H7 (cell line): Measurements from ENCODE around the gene CNTROB. TPM values are rescaled to one million over a fixed set of nuclear protein-coding genes. Genes with fewer than 3 reads are reported as not detected.
A peak's percentile ranks its signal among the peaks of the same experiment; 100 is the strongest.

Experiments
- DNase-seq: peaks from one replicate; pipeline ENCODE4 v3.0.0; 2012
- H3K27me3 ChIP-seq: 2 replicates; pipeline ENCODE4 v1.6.0; 2011; ENCODE audit warnings: mild to moderate bottlenecking, low read length; ENCODE audit not compliant: control insufficient read depth, insufficient read depth
- H3K36me3 ChIP-seq: replicated peaks from 2 replicates; pipeline ENCODE4 v1.5.1; 2011; ENCODE audit warnings: low read length; ENCODE audit not compliant: control insufficient read depth, insufficient read depth
- H3K4me3 ChIP-seq: 2 replicates; pipeline ENCODE4 v1.5.1; 2011; ENCODE audit warnings: low read depth, mild to moderate bottlenecking, control low read depth, low read length, moderate library complexity; ENCODE audit not compliant: insufficient read depth
- total RNA-seq: library from RNA; depleted of rRNA; stranded (reverse); fragments of >200 nt; shearing (Covaris generic); gene quantifications from 2 replicates; pipeline ENCODE4 v1.2.3, GENCODE V29; 2014

CNTROB gene
- total RNA-seq, 1 experiment from 2014 or later, result 5.5 TPM

DNA sequence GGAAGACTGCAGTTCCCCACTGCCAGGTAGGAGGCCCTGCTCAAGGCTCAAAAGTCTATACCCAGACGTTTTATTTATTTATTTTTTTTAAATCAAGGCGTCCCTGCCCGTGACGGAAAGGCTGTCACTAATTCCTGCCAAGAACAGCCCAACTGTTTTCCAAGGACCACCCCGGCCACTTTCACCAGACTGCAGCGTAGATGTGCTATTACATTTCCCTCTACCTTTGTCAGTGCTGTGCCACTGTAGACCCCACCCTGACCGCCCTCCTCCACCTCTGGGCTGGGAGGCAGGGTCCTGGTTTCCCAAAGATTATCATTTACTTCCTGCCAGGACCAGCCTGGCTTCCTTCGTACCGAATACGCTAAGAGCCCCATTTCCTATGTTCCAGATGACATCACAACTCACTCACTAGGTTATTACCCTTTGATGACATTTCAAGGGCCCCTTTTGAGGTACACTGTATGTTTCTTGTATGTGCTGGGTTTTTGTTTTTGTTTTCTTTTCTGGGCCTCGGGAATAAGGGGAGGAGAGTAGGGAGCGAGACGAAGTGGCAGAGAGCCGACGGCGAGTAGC, 9.6 kb upstream of the CNTROB start:
- H3K4me3 ChIP-seq, result peak overlapping the region; percentile 42
- no peaks in the 10 kb centered on the region for H3K36me3 ChIP-seq
- peaks cover 77% of the 10 kb centered on the region for H3K27me3 ChIP-seq
- DNase-seq, result no peak

GRCh38 chr17:7922845-7923628, 9.0 kb upstream of the CNTROB start:
- H3K27me3 ChIP-seq, result peaks cover 80% of the 10 kb centered on the region
- DNase-seq, result peak; percentile 93
- H3K36me3 ChIP-seq, result no peaks in the 10 kb centered on the region
- peak overlapping the region; percentile 42 for H3K4me3 ChIP-seq

DNA sequence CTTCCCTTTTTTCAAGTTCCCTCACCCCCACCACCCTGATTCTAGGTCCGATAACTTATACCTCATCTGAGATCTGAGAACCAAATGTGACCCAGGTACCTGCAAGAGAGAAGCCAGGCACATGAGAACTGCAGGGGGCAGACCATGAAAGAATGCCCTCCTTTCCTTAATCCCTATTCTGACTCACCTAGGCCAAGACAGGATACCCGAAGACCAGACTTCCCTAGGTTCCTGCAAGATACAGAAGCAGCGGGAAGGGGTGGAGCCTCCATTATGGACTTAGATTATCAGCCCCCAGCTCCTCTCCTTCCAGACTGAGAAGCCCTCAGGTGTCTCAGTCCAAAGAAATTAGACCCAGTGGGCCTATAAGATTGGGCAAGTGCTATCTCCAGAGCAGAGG, 4.4 kb upstream of the CNTROB start:
- Histone ChIP-seq H3K4me3 (no peak overlapping the region), H3K36me3 (no peaks in the 10 kb centered on the region), H3K27me3 (peaks cover 92% of the 10 kb centered on the region)
- no peak for DNase-seq

DNA sequence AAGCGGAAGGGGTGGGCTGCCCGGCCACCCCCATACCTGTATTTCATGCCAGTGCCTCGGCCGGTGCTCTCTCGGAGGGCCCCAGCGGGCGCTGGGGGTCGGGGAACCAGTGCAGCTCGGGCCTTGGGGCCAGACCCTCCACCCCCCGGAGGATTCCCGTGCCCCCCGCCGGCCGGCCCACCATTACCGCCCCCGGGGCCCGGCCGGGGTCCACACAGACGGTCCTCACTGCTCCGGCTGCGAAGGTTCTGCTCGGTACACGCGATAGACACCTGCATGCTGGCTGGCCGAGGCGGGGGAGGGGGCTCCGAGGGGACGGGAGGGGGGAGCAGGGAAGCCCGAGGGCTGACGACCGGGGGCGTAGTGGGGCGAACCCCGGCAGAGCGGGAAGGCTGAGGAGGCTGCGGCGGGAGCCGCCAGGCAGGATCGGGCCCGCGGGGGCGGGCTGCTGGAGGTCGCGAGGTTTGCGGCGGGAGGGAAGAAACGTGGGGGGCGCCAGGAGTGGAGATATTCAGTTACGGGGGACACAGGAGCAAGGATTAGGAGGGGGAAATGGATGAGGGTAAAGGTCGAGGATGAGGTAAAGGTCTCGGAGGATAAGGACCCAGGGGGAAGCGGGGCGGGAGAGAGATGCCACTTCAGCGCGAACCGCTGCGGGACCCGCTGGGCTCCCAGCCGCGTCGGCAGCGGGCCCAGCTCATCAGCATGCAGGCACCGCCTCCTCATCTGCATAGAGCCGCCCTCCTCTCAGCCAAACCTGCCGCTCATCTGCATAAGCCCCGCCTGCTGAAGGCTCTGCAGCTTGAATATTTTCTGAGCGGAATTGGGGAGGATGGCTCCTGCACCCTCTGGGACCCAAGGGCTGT, 2.6 kb upstream of the CNTROB start, which contains the start of gene KCNAB3:
TSS of gene KCNAB3 (minus strand) at position 699 of the 866 bp plus-strand sequence. CDS start at position 278, 421 bp downstream.
- Histone ChIP-seq H3K4me3 (peak within 1 kb of the TSS; percentile 47), H3K27me3 (peaks cover 85% of the 10 kb centered on the region), H3K36me3 (no peaks in the 10 kb centered on the region; the same call in 1 of the 2 replicates)
- peak; percentile 96 for DNase-seq

DNA sequence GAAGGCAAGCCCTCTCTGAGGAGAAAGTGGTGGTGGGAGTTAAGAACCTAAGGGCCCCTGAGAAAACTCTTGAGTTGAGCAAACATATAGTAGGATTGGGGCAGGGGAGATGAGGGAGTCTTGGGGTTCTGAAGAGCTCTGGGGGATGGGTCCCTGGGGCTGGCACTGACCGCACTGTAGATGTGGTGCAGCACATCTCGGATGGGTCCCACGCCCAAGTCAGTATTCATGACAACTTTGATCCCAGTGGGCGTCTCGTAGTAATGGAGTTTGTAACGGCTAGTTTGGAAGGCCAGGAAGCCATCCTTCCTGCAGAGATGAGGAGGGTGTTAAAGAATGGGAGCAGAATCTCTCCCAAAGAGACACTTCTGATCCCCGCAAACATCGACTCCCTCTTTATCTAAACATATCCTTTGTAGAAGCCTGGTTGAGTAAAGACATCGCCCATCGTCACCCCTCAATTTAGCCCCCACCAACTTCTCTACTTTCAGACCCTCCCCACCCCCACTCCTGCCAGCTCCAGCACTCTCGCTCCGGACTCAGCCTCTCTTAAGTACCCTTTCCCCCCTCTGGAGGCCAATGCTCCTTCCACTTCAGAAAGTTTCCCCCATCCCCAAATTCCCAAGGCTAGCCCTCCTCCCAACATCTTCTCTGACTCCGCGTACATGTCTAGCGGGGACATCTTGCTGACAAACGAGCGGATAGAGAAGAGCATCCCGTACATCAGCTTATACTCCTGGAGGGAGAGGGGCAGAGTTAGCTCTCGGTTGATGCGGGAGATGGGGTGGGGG, 970 bp upstream of the CNTROB start:
- H3K4me3 ChIP-seq, result peak overlapping the region; percentile 77
- no peaks in the 10 kb centered on the region; the same call in 1 of the 2 replicates for H3K36me3 ChIP-seq
- DNase-seq, result no peak
- H3K27me3 ChIP-seq, result peaks cover 71% of the 10 kb centered on the region

DNA sequence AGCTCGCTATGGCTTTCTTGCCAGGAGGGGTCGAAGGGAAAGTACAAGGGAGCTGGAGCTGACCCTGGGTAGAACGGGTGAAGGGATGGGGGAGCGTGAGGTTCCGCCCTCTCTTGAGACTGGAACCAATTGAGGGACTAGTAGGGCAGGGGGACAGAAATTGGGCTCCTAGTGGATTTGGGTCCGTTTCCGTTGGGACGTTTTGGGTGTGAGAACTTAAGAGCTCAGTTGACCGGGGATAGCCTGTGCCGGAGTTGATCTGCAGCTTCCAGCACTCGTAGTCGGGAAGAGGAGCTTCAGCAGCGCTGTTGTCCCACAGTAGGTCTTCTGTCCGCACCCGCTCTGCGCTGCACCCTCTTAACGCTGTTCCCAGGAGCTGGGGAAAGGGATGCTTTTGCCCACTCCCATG, 481 bp downstream of the CNTROB start:
- Histone ChIP-seq H3K4me3 (peak overlapping the region; percentile 77), H3K27me3 (peaks cover 57% of the 10 kb centered on the region), H3K36me3 (peaks cover 3% of the 10 kb centered on the region)
- DNase-seq, result peak; percentile 78

GRCh38 chr17:7932949-7933348, 943 bp downstream of the CNTROB start:
- DNase-seq, result peak; percentile 67
- H3K36me3 ChIP-seq, result peaks cover 3% of the 10 kb centered on the region
- peaks cover 52% of the 10 kb centered on the region for H3K27me3 ChIP-seq
- peak overlapping the region; percentile 77 for H3K4me3 ChIP-seq

- peaks cover 26% of the 10 kb centered on the region for H3K27me3 ChIP-seq
- no peak for DNase-seq
- H3K4me3 ChIP-seq, result no peak overlapping the region
- H3K36me3 ChIP-seq, result peaks cover 10% of the 10 kb centered on the region
Measured at GRCh38 chr17:7935859-7936258, 3.9 kb downstream of the CNTROB start.

- no peak for DNase-seq
- Histone ChIP-seq H3K27me3 (no peaks in the 10 kb centered on the region), H3K36me3 (peaks cover 18% of the 10 kb centered on the region), H3K4me3 (no peak overlapping the region)
Measured at GRCh38 chr17:7940034-7940433, 8.0 kb downstream of the CNTROB start.

DNA sequence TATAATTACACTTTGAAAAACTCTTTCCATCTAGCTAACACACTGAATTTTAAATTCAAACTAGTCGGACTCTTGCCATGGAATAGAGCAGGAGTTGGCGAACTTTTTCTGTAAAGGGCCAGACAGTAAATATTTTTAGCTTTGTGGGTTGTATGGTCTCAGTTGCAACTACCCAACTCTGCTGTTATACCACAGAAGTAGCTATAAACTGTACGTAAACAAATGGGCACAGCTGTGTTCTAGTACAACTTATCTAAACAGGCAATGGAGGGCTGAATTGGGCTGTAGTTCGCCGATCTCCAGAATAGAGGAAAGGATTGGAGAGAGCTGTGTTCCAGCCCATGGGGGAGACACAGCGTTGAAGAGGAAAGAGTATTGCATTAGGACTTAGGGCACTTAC, 8.7 kb downstream of the CNTROB start:
- Histone ChIP-seq H3K4me3 (no peak overlapping the region), H3K36me3 (peaks cover 19% of the 10 kb centered on the region), H3K27me3 (no peaks in the 10 kb centered on the region)
- DNase-seq, result no peak

GRCh38 chr17:7943291-7943690, 11.3 kb downstream of the CNTROB start:
- Histone ChIP-seq H3K27me3 (no peaks in the 10 kb centered on the region), H3K36me3 (peaks cover 21% of the 10 kb centered on the region), H3K4me3 (no peak overlapping the region)
- no peak for DNase-seq

GRCh38 chr17:7944326-7944725, 12.3 kb downstream of the CNTROB start:
- H3K36me3 ChIP-seq, result peaks cover 22% of the 10 kb centered on the region
- H3K27me3 ChIP-seq, result no peaks in the 10 kb centered on the region
- no peak for DNase-seq
- no peak overlapping the region for H3K4me3 ChIP-seq

GRCh38 chr17:7945651-7946050, 13.6 kb downstream of the CNTROB start:
- peaks cover 17% of the 10 kb centered on the region for H3K36me3 ChIP-seq

DNA sequence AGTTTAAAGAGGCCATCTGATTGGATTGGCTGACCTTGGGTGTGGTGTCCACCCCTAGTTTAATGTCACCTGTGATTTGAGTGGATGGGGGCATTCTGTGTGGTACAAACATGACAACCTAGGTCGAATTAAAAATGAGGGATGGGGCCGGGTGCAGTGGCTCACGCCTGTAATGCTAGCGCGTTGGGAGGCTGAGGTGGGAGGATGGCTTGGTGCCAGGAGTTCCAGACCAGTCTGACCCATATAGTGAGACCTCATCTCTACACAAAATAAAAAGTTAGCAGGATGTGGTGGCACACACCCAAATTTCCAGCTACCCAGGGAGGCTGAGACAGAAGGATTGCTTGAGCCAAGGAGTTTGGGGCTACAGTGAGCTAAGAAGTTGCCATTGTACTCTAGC, 14.4 kb downstream of the CNTROB start:
- Histone ChIP-seq H3K36me3 (peaks cover 15% of the 10 kb centered on the region), H3K27me3 (no peaks in the 10 kb centered on the region), H3K4me3 (no peak overlapping the region)
- no peak for DNase-seq

More at GRCh38 chr17:7945651-7946050, 13.6 kb downstream of the CNTROB start:
- H3K4me3 ChIP-seq, result no peak overlapping the region
- DNase-seq, result no peak
- H3K27me3 ChIP-seq, result no peaks in the 10 kb centered on the region
